GM18511 (cell line): Measurements from ENCODE around the gene PRSS38.

Experiments used
- ATAC-seq: cut with Tn5 transposase; IDR thresholded peaks from one replicate; pipeline ENCODE4 v1.9.1; 2021; ENCODE audit warnings: mild to moderate bottlenecking, moderate library complexity; ENCODE audit not compliant: unreplicated experiment

Gene PRSS38

GRCh38 chr1:227778401-227778947 is 37.0 kb upstream of the PRSS38 start:
- ATAC-seq: no peak

- ATAC-seq: no peak
Measured at GRCh38 chr1:227779021-227779441, 36.4 kb upstream of the PRSS38 start.

GRCh38 chr1:227779685-227780084 is 35.8 kb upstream of the PRSS38 start:
- ATAC-seq: no peak

- ATAC-seq: no peak
Measured at GRCh38 chr1:227780101-227781044, 35.1 kb upstream of the PRSS38 start.

GRCh38 chr1:227781314-227781930 is 34.1 kb upstream of the PRSS38 start:
- ATAC-seq: no peak

- ATAC-seq: no peak
Measured at GRCh38 chr1:227782226-227782625, 33.2 kb upstream of the PRSS38 start.

- no peak for ATAC-seq
Measured at GRCh38 chr1:227785094-227785804, 30.2 kb upstream of the PRSS38 start.

- no peak for ATAC-seq
Measured at GRCh38 chr1:227785805-227786671, 29.4 kb upstream of the PRSS38 start.

- ATAC-seq: peak; percentile 7
Measured at GRCh38 chr1:227786673-227787512, 28.6 kb upstream of the PRSS38 start.

- ATAC-seq: peak; percentile 87
Measured at GRCh38 chr1:227787513-227788270, 27.8 kb upstream of the PRSS38 start.

GRCh38 chr1:227788271-227789083 is 27.0 kb upstream of the PRSS38 start:
- peak; percentile 73 for ATAC-seq

GRCh38 chr1:227789084-227790033 is 26.1 kb upstream of the PRSS38 start:
- ATAC-seq: no peak

- no peak for ATAC-seq
Measured at GRCh38 chr1:227790034-227790400, 25.5 kb upstream of the PRSS38 start.

- ATAC-seq: no peak
Measured at GRCh38 chr1:227790868-227791267, 24.6 kb upstream of the PRSS38 start.

GRCh38 chr1:227791425-227792143 is 23.9 kb upstream of the PRSS38 start:
- ATAC-seq: no peak
